Astrocyte of the spinal cord (primary cell): ENCODE data around the gene RNF31.
A peak's percentile ranks its signal among the peaks of the same experiment; 100 is the strongest.

ENCODE experiments used
- DNase-seq: peaks from one replicate; pipeline ENCODE4 v3.0.0; 2011; ENCODE audit warnings: low read depth, low spot score
- H3K4me3 ChIP-seq: 2 replicates; pipeline ENCODE4 v1.5.1; 2011; ENCODE audit warnings: low read depth, mild to moderate bottlenecking, low read length, moderate library complexity
- CTCF ChIP-seq: IDR thresholded peaks from 2 replicates; pipeline ENCODE4 v1.5.1; 2012; ENCODE audit warnings: low read depth, mild to moderate bottlenecking, low read length, inconsistent platforms
- in situ Hi-C: cut with HindIII; loops from 2 replicates; pipeline ENCODE4 v1.10.0; 2017; ENCODE audit warnings: low sequenced_read_pairs

RNF31 gene

GRCh38 chr14:24146978-24147760, at the start of gene RNF31:
TSS of gene RNF31 (plus strand) at chr14:24147498. CDS start at chr14:24147699, 201 bp downstream.
- no peak for TF ChIP-seq CTCF
- in situ Hi-C loops = no loop called here
- peak; percentile 99 for DNase-seq
- H3K4me3 ChIP-seq = peak within 1 kb of the TSS; percentile 89

- no peak for DNase-seq
- in situ Hi-C loops = no loop called here
- H3K4me3 ChIP-seq = no peak overlapping the region
- TF ChIP-seq CTCF = no peak
These were observed 48.9 kb upstream of the RNF31 start for GRCh38 chr14:24098229-24098926.

- H3K4me3 ChIP-seq = no peak overlapping the region
- no peak for DNase-seq
- TF ChIP-seq CTCF = no peak
- in situ Hi-C loops = no loop called here
These were observed 48.1 kb upstream of the RNF31 start for GRCh38 chr14:24098927-24099813.

GRCh38 chr14:24100197-24100981, 46.9 kb upstream of the RNF31 start:
- in situ Hi-C loops = no loop called here
- H3K4me3 ChIP-seq = no peak overlapping the region
- no peak for DNase-seq
- TF ChIP-seq CTCF = no peak

- no peak for TF ChIP-seq CTCF
- no peak overlapping the region for H3K4me3 ChIP-seq
- DNase-seq = no peak
- in situ Hi-C loops = no loop called here
These were observed 46.3 kb upstream of the RNF31 start for GRCh38 chr14:24100982-24101494.
